Suprapubic skin (tissue), 4 donors: ENCODE measurements around the gene DNAH1.

Experiments used
- POLR2A ChIP-seq, 2 donors: fragments of 450-650 bp; IDR thresholded peaks; one replicate each; pipeline ENCODE4 v1.6.1; 2017; ENCODE audit warnings: antibody characterized with exemption in 2 of 2, mild to moderate bottlenecking in 2 of 2, moderate library complexity in 2 of 2
- POLR2AphosphoS5 ChIP-seq, 3 donors: sonication (generic); formaldehyde crosslinking; IDR thresholded peaks; one replicate each; pipeline ENCODE4 v1.6.1; 2017; ENCODE audit warnings: antibody characterized with exemption in 3 of 3
- TF ChIP-seq, protein P1 (sequence below), 2 donors: fragments of 200-600 bp in 1 of 2; fragments of 450-650 bp in 1 of 2; sonication (generic) in 1 of 2; IDR thresholded peaks; one replicate each; pipeline ENCODE4 v1.5.1; 2016 to 2019; ENCODE audit warnings: antibody characterized with exemption in 2 of 2, mild to moderate bottlenecking in 1 of 2, moderate library complexity in 1 of 2

DNA sequence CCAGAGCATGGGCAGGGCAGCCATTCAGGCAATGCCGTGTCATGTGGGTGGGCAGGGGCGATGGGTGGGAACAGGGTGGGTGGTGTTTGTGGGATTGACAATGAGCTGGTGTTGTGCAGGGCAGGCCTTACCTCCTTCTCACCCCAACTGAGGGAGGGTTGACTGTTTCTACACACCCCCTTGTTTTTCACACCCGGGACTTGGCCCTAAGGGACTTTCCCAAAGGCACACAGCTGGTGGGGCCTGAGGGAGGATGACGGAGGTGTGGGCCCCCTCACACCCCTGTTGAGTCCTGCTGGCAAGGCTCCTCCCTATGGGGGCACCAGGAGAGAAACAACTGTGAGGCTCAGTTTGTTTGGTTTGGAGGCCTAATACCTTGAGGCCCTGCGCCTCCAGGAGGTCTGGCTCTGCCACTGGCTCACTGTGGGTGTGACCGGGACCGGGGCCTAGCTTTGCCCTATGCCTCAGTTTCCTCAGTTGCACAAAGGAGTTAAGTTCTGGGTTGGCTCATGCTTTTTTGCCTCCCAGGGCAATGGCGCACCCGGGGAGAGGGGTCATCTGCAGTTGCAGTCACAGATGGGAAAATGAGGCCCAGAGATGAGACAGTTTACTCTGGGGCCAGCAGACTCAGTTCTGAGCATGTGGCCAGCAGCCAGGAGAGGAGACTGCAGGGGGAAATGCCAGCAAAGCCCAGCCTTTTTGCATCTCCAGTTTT, 5.1 kb upstream of the DNAH1 start:
- TF ChIP-seq POLR2A (IDR thresholded peaks at IDR 0.05) (no peak), POLR2AphosphoS5 (IDR thresholded peaks at IDR 0.05) (no peak)
- TF ChIP-seq, protein P1, sequence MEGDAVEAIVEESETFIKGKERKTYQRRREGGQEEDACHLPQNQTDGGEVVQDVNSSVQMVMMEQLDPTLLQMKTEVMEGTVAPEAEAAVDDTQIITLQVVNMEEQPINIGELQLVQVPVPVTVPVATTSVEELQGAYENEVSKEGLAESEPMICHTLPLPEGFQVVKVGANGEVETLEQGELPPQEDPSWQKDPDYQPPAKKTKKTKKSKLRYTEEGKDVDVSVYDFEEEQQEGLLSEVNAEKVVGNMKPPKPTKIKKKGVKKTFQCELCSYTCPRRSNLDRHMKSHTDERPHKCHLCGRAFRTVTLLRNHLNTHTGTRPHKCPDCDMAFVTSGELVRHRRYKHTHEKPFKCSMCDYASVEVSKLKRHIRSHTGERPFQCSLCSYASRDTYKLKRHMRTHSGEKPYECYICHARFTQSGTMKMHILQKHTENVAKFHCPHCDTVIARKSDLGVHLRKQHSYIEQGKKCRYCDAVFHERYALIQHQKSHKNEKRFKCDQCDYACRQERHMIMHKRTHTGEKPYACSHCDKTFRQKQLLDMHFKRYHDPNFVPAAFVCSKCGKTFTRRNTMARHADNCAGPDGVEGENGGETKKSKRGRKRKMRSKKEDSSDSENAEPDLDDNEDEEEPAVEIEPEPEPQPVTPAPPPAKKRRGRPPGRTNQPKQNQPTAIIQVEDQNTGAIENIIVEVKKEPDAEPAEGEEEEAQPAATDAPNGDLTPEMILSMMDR (IDR thresholded peaks at IDR 0.05) = no peak
